B cell (primary cell): Measurements from ENCODE around the gene EFEMP1. TPM values are rescaled to one million over a fixed set of nuclear protein-coding genes. Genes with fewer than 3 reads are reported as not detected.

Experiments used
- ATAC-seq: fragments of 200-7000 bp; cut with Tn5 transposase; one replicate; pipeline ENCODE4 v1.10.0; 2021; ENCODE audit warnings: low read depth, mild to moderate bottlenecking, moderate number of reproducible peaks, moderate library complexity
- CTCF ChIA-PET: fragments of 350-600 bp; sonication (Branson Sonifier 250); formaldehyde crosslinking; loops from one replicate; lab custom pipeline; 2021; ENCODE audit warnings: antibody characterized with exemption, inconsistent platforms; lab: Charles Lee
- POLR2A ChIA-PET: fragments of 350-600 bp; sonication (Branson Sonifier 250); formaldehyde crosslinking; loops from one replicate; lab custom pipeline; 2021; ENCODE audit warnings: antibody characterized with exemption; lab: Charles Lee
- DNase-seq: peaks from one replicate; pipeline ENCODE4 v3.0.0; 2013
- H2AFZ ChIP-seq: 2 replicates; pipeline ENCODE4 v1.6.1; 2012; ENCODE audit warnings: mild to moderate bottlenecking, low read depth, low read length; ENCODE audit not compliant: insufficient read depth, poor library complexity, severe bottlenecking
- H3K27ac ChIP-seq, 2 donors: 1 replicate in 1 of 2; 2 replicates in 1 of 2; pipeline ENCODE4 v1.5.1; 2012 to 2013; ENCODE audit warnings: low read length in 2 of 2, mild to moderate bottlenecking in 2 of 2, moderate library complexity in 1 of 2
- H3K27me3 ChIP-seq, 4 experiments: fragments of 200-600 bp in 1 of 4; sonication (generic) in 1 of 4; replicated peaks in 1 of 4; 1 replicate in 2 of 4; 2 replicates in 2 of 4; pipeline versions ENCODE4 v1.6.1 to v1.7.0; 2013 to 2016; ENCODE audit warnings: low read length in 3 of 4, mild to moderate bottlenecking in 2 of 4, mixed read lengths in 1 of 4, moderate library complexity in 1 of 4; ENCODE audit not compliant: insufficient read depth in 4 of 4, control insufficient read depth in 3 of 4; ENCODE audit errors: control extremely low read depth in 1 of 4
- H3K36me3 ChIP-seq, 2 experiments: replicated peaks in 1 of 2; 1 replicate in 1 of 2; 2 replicates in 1 of 2; pipeline versions ENCODE4 v1.6.1 to v1.7.1; 2013; ENCODE audit warnings: low read length in 1 of 2; ENCODE audit not compliant: insufficient read depth in 2 of 2, control insufficient read depth in 1 of 2; ENCODE audit errors: control extremely low read depth in 1 of 2, extremely low read depth in 1 of 2
- H3K4me1 ChIP-seq, 2 donors: fragments of 200-600 bp in 1 of 2; sonication (generic) in 1 of 2; 1 replicate in 1 of 2; 2 replicates in 1 of 2; pipeline versions ENCODE4 v1.5.1 to v1.6.1; 2013 to 2017; ENCODE audit warnings: low read length in 2 of 2; ENCODE audit not compliant: control insufficient read depth in 2 of 2, insufficient read depth in 2 of 2
- H3K4me2 ChIP-seq: replicated peaks from 2 replicates; pipeline ENCODE3; 2012; ENCODE audit warnings: mild to moderate bottlenecking, low read depth, low read length; ENCODE audit not compliant: poor library complexity, severe bottlenecking
- H3K4me3 ChIP-seq, 5 experiments: fragments of 200-600 bp in 1 of 5; sonication (generic) in 1 of 5; 1 replicate in 3 of 5; 2 replicates in 2 of 5; pipeline versions ENCODE4 v1.5.1 to v1.7.0; 2011 to 2016; ENCODE audit warnings: low read length in 4 of 5, mild to moderate bottlenecking in 4 of 5, low read depth in 2 of 5, control low read depth in 1 of 5, moderate library complexity in 1 of 5; ENCODE audit not compliant: insufficient read depth in 1 of 5; ENCODE audit errors: control extremely low read depth in 1 of 5, extremely low read depth in 1 of 5
- H3K79me2 ChIP-seq: fragments of 200-600 bp; sonication (generic); one replicate; pipeline ENCODE4 v1.6.0; 2016; ENCODE audit warnings: low read length; ENCODE audit not compliant: control insufficient read depth, insufficient read depth
- H3K9ac ChIP-seq: fragments of 200-600 bp; sonication (generic); 2 replicates; pipeline ENCODE4 v1.6.1; 2017; ENCODE audit warnings: mild to moderate bottlenecking, low read length, moderate library complexity
- H3K9me3 ChIP-seq, 3 donors: one replicate each; pipeline versions ENCODE4 v1.6.1 to v1.7.1; 2013; ENCODE audit warnings: low read length in 2 of 3; ENCODE audit not compliant: control insufficient read depth in 2 of 3, insufficient read depth in 1 of 3; ENCODE audit errors: control extremely low read depth in 1 of 3
- H4K20me1 ChIP-seq: 2 replicates; pipeline ENCODE4 v1.6.0; 2012; ENCODE audit warnings: mild to moderate bottlenecking, low read length; ENCODE audit not compliant: insufficient read depth, control insufficient read depth, poor library complexity, severe bottlenecking
- H3K27ac Mint-ChIP-seq: one replicate; pipeline ENCODE4 v1.8.0; 2021; ENCODE audit warnings: mixed read lengths
- H3K27me3 Mint-ChIP-seq: one replicate; pipeline ENCODE4 v1.8.0; 2021; ENCODE audit warnings: mixed read lengths
- H3K4me1 Mint-ChIP-seq: one replicate; pipeline ENCODE4 v1.8.0; 2021; ENCODE audit warnings: mixed read lengths
- H3K4me3 Mint-ChIP-seq: one replicate; pipeline ENCODE4 v1.8.0; 2021; ENCODE audit warnings: mixed read lengths
- H3K9me3 Mint-ChIP-seq: one replicate; pipeline ENCODE4 v1.8.0; 2022; ENCODE audit warnings: mixed read lengths; ENCODE audit not compliant: insufficient read depth
- CTCF ChIP-seq: fragments of 200-600 bp; IDR thresholded peaks from one replicate; pipeline ENCODE4 v1.8.0; 2022; ENCODE audit warnings: antibody characterized with exemption, mild to moderate bottlenecking
- EZH2 ChIP-seq: IDR thresholded peaks from 2 replicates; pipeline ENCODE4 v1.6.1; 2012; ENCODE audit warnings: borderline replicate concordance, low read depth, mild to moderate bottlenecking, moderate library complexity, low read length; ENCODE audit not compliant: insufficient read depth, poor library complexity, severe bottlenecking
- WGBS: methylation state at CpG from one replicate; pipeline ENCODE4 v1.1.5; 2013; ENCODE audit warnings: missing lambda C conversion rate; ENCODE audit not compliant: insufficient coverage; 5-methylcytosine and 5-hydroxymethylcytosine counted together
- intact Hi-C: fragments of 100-400 bp; cut with micrococcal nuclease; formaldehyde crosslinking; loops from one replicate; pipeline ENCODE4 v1.10.0; 2022
- polyA plus RNA-seq: library from polyadenylated mRNA; depleted of rRNA; stranded (reverse); fragments of >200 nt; gene quantifications from 2 replicates; pipeline ENCODE4 v1.2.3, GENCODE V29; 2012
- total RNA-seq, 2 donors: library from RNA; stranded (reverse); fragments of 120-200 nt in 1 of 2; gene quantifications; 1 replicate in 1 of 2; 2 replicates in 1 of 2; pipeline versions ENCODE4 v1.2.3 to v1.2.4, GENCODE V29; 2013 to 2022

EFEMP1 gene
- total and polyA plus RNA-seq, 2 donors (not counting 1 experiment from before 2014, with no cell fraction given): not detected

DNA sequence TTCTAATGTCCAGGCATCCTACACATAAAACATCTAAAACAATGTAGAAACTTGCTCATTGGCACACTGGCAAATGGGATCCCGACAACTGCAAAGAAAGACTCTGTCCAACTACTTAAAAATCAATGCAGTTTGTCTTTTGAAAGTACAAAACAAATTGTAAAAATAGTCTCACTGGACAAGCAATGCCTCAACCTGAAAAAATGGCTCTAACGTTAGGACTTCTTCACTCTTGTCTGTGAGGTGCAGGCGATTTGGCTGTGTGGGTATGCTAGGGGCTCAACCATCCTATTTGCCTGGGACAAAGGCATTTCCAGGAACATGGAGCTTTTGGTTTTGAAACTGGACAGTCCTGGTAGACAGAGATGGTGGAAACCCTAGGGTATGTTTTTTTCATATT, 10.7 kb downstream of the EFEMP1 start:
- 90% methylated on average over 3 of the region's 3 CpGs for WGBS

GRCh38 chr2:55910077-55910476, 13.5 kb downstream of the EFEMP1 start:
- no peaks in the 10 kb centered on the region for H4K20me1 ChIP-seq
- no peaks in the 10 kb centered on the region for H3K79me2 ChIP-seq
- H3K27me3 ChIP-seq: peaks cover 0 to 4% (median 0%) of the 10 kb centered on the region in 4 experiments
- Mint-ChIP-seq H3K9me3 (no peaks in the 10 kb centered on the region), H3K4me1 (no peaks in the 10 kb centered on the region), H3K27ac (no peak overlapping the region), H3K4me3 (no peak overlapping the region), H3K27me3 (peaks cover 10% of the 10 kb centered on the region)
- no peak for DNase-seq
- H2AFZ ChIP-seq: no peak overlapping the region
- intact Hi-C loops: no loop called here
- no peak overlapping the region for H3K4me3 ChIP-seq
- no peak overlapping the region for H3K27ac ChIP-seq
- ChIA-PET CTCF (no interaction called here), POLR2A (no interaction called here)
- ATAC-seq: no peak
- no peaks in the 10 kb centered on the region for H3K9me3 ChIP-seq
- no CpG with 5 or more reads among the region's 2 CpGs for WGBS
- no peak overlapping the region for H3K9ac ChIP-seq
- no peaks in the 10 kb centered on the region for H3K36me3 ChIP-seq
- TF ChIP-seq CTCF (no peak), EZH2 (no peak)
- no peaks in the 10 kb centered on the region for H3K4me1 ChIP-seq
- no peak overlapping the region for H3K4me2 ChIP-seq

More for the DNA sequence above, 10.7 kb downstream of the EFEMP1 start:
- peaks cover 0 to 4% (median 0%) of the 10 kb centered on the region in 4 experiments for H3K27me3 ChIP-seq
- TF ChIP-seq CTCF (no peak), EZH2 (no peak)
- intact Hi-C loops: no loop called here
- no peaks in the 10 kb centered on the region for H3K36me3 ChIP-seq
- H4K20me1 ChIP-seq: no peaks in the 10 kb centered on the region
- Mint-ChIP-seq H3K4me3 (no peak overlapping the region), H3K27me3 (peaks cover 15% of the 10 kb centered on the region), H3K4me1 (no peaks in the 10 kb centered on the region), H3K9me3 (no peaks in the 10 kb centered on the region), H3K27ac (no peak overlapping the region)
- H3K9ac ChIP-seq: no peak overlapping the region
- H3K79me2 ChIP-seq: no peaks in the 10 kb centered on the region
- H3K4me1 ChIP-seq: no peaks in the 10 kb centered on the region
- CTCF ChIA-PET: no interaction called here
- H3K9me3 ChIP-seq: no peaks in the 10 kb centered on the region
- DNase-seq: no peak
- H2AFZ ChIP-seq: no peak overlapping the region
- no peak overlapping the region for H3K4me2 ChIP-seq
- H3K4me3 ChIP-seq: no peak overlapping the region
- H3K27ac ChIP-seq: no peak overlapping the region
- POLR2A ChIA-PET: no interaction called here
- no peak for ATAC-seq
